ENCODE results near the gene OPN1MW2. TPM values are rescaled to one million over a fixed set of nuclear protein-coding genes. Genes with fewer than 3 reads are reported as not detected.
"Not testable (repeated sequence)": the region's sequence is repeated elsewhere in the genome, so short reads cannot be mapped to it uniquely, and the experiment has no call there.

OPN1MW2 gene
- total RNA-seq: not detected

DNA sequence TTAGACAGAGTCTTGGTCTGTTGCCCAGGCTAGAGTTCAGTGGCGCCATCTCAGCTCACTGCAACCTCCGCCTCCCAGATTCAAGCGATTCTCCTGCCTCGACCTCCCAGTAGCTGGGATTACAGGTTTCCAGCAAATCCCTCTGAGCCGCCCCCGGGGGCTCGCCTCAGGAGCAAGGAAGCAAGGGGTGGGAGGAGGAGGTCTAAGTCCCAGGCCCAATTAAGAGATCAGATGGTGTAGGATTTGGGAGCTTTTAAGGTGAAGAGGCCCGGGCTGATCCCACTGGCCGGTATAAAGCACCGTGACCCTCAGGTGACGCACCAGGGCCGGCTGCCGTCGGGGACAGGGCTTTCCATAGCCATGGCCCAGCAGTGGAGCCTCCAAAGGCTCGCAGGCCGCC lies at the start of gene OPN1MW2:
Gene OPN1MW2, plus strand, starts transcription at position 301 of the 400 bp plus-strand sequence. Its CDS starts 60 bp downstream, at position 361.
- H3K27me3 Mint-ChIP-seq (ENCODE audit: low read depth); H3K27ac Mint-ChIP-seq; H3K9me3 Mint-ChIP-seq (ENCODE audit: insufficient read depth); H3K4me1 Mint-ChIP-seq (ENCODE audit: low read depth); POLR2A ChIA-PET; H3K36me3 Mint-ChIP-seq (ENCODE audit: low read depth); CTCF ChIA-PET; DNase-seq; ATAC-seq; H3K4me3 Mint-ChIP-seq: not testable (repeated sequence)

DNA sequence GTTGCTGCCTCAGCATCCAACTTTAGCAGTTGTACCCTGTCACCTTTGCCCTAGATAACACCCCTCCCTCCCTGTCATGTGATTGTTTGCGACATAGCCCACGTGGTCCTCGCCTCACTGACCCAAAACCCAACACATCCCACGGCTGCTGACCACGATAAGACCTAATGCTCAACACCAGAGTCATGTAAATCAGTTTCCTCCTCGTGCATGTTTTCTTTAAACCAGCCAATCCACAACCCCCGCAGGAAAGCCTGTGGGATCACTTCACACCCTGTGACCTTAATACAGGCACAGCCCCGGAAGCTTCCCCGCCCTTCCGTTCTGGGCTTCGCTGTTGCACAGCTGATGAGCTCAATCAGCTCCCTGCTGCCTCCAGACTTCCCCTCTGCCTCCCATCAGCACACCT lies 47.0 kb upstream of the OPN1MW2 start:
- H3K27ac Mint-ChIP-seq; H3K36me3 Mint-ChIP-seq (ENCODE audit: low read depth); H3K9me3 Mint-ChIP-seq (ENCODE audit: insufficient read depth); CTCF ChIA-PET; H3K27me3 Mint-ChIP-seq (ENCODE audit: low read depth); DNase-seq; H3K4me3 Mint-ChIP-seq; H3K4me1 Mint-ChIP-seq (ENCODE audit: low read depth); POLR2A ChIA-PET: not testable (repeated sequence)
- ATAC-seq: peak; percentile 98

GRCh38 chrX:154174356-154174755 lies 45.2 kb upstream of the OPN1MW2 start:
- POLR2A ChIA-PET; CTCF ChIA-PET; DNase-seq; H3K27ac Mint-ChIP-seq; ATAC-seq; H3K4me1 Mint-ChIP-seq (ENCODE audit: low read depth); H3K36me3 Mint-ChIP-seq (ENCODE audit: low read depth); H3K9me3 Mint-ChIP-seq (ENCODE audit: insufficient read depth); H3K4me3 Mint-ChIP-seq; H3K27me3 Mint-ChIP-seq (ENCODE audit: low read depth): not testable (repeated sequence)

DNA sequence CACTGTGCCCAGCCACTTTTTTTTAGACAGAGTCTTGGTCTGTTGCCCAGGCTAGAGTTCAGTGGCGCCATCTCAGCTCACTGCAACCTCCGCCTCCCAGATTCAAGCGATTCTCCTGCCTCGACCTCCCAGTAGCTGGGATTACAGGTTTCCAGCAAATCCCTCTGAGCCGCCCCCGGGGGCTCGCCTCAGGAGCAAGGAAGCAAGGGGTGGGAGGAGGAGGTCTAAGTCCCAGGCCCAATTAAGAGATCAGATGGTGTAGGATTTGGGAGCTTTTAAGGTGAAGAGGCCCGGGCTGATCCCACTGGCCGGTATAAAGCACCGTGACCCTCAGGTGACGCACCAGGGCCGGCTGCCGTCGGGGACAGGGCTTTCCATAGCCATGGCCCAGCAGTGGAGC lies 37.3 kb upstream of the OPN1MW2 start, which contains the start of gene OPN1MW:
Gene OPN1MW, plus strand, starts transcription at position 301 of the 400 bp plus-strand sequence. Its CDS starts 82 bp downstream, at position 383.
- DNase-seq; H3K4me1 Mint-ChIP-seq (ENCODE audit: low read depth); CTCF ChIA-PET; H3K27me3 Mint-ChIP-seq (ENCODE audit: low read depth); H3K4me3 Mint-ChIP-seq; POLR2A ChIA-PET; H3K9me3 Mint-ChIP-seq (ENCODE audit: insufficient read depth); H3K36me3 Mint-ChIP-seq (ENCODE audit: low read depth); H3K27ac Mint-ChIP-seq; ATAC-seq: not testable (repeated sequence)

- H3K4me1 Mint-ChIP-seq (ENCODE audit: low read depth); H3K36me3 Mint-ChIP-seq (ENCODE audit: low read depth); H3K9me3 Mint-ChIP-seq (ENCODE audit: insufficient read depth): not testable (repeated sequence)
Observed at GRCh38 chrX:154183794-154184193, 35.8 kb upstream of the OPN1MW2 start.

DNA sequence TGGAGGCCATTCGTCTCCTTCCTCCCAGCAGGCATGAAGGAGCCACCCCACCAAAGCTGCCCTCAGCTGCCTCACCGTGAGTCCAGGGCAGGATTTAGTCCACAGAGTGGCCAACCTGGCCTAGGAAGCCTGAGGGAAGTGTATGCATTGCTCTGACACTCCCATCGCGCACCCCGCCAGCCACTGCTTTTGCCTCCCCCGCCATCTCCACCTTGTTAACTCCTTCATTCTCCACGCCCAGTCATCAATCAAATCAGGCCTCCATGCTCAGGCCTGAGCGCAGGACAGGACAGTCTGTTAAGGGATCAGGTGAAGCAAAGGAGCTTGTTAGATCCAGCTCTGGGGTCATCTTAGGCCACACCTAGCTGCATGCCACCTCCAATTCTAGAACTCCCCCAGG lies 26.7 kb upstream of the OPN1MW2 start:
- H3K27ac Mint-ChIP-seq; H3K36me3 Mint-ChIP-seq (ENCODE audit: low read depth); ATAC-seq; H3K27me3 Mint-ChIP-seq (ENCODE audit: low read depth); POLR2A ChIA-PET; H3K4me3 Mint-ChIP-seq; H3K9me3 Mint-ChIP-seq (ENCODE audit: insufficient read depth); H3K4me1 Mint-ChIP-seq (ENCODE audit: low read depth); DNase-seq; CTCF ChIA-PET: not testable (repeated sequence)

More at GRCh38 chrX:154183794-154184193, 35.8 kb upstream of the OPN1MW2 start:
- POLR2A ChIA-PET; CTCF ChIA-PET; ATAC-seq; DNase-seq; H3K4me3 Mint-ChIP-seq; H3K27me3 Mint-ChIP-seq (ENCODE audit: low read depth); H3K27ac Mint-ChIP-seq: not testable (repeated sequence)

DNA sequence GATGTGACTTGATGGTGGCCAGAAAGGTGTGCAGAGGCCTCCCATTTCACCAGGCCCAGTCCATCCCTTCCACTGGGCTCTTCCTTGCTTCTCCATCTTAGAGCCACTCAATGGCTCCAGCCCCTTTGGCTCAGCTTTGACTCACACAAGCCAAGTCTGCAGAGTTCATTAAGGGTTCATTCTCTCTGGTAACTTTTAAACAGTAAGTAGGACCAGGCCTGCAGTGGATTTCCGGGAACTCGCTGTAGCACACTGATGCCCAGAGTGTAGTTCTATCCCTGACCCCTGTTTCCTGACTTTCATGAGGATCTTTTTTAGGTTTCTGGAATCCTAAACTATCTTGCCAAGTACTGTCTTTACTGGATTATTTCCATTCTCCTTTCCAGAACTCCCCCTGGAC lies 25.2 kb upstream of the OPN1MW2 start:
- H3K27me3 Mint-ChIP-seq (ENCODE audit: low read depth); ATAC-seq; H3K9me3 Mint-ChIP-seq (ENCODE audit: insufficient read depth); POLR2A ChIA-PET; H3K4me3 Mint-ChIP-seq; H3K36me3 Mint-ChIP-seq (ENCODE audit: low read depth); H3K4me1 Mint-ChIP-seq (ENCODE audit: low read depth); H3K27ac Mint-ChIP-seq; CTCF ChIA-PET; DNase-seq: not testable (repeated sequence)

GRCh38 chrX:154196466-154196865 lies 23.1 kb upstream of the OPN1MW2 start:
- DNase-seq; ATAC-seq; H3K36me3 Mint-ChIP-seq (ENCODE audit: low read depth); POLR2A ChIA-PET; H3K4me1 Mint-ChIP-seq (ENCODE audit: low read depth); CTCF ChIA-PET; H3K27ac Mint-ChIP-seq; H3K4me3 Mint-ChIP-seq; H3K27me3 Mint-ChIP-seq (ENCODE audit: low read depth); H3K9me3 Mint-ChIP-seq (ENCODE audit: insufficient read depth): not testable (repeated sequence)

DNA sequence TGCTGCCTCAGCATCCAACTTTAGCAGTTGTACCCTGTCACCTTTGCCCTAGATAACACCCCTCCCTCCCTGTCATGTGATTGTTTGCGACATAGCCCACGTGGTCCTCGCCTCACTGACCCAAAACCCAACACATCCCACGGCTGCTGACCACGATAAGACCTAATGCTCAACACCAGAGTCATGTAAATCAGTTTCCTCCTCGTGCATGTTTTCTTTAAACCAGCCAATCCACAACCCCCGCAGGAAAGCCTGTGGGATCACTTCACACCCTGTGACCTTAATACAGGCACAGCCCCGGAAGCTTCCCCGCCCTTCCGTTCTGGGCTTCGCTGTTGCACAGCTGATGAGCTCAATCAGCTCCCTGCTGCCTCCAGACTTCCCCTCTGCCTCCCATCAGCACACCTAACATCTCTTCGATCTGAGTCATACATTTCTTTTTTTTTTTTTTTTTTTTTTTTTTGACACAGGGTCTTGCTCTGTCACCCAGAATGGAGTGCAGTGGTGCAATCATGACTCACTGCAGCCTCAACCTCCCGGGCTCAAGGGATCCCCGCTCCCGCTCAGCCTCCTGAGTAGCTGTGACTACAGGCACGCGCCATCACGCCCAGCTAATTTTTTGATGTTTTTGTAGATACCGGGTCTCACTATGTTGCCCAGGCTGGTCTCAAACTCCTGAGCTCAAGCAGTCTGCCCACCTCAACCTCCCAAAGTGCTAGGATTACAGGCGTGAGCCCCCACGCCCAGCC lies 9.7 kb upstream of the OPN1MW2 start:
- H3K27me3 Mint-ChIP-seq (ENCODE audit: low read depth); H3K9me3 Mint-ChIP-seq (ENCODE audit: insufficient read depth); H3K27ac Mint-ChIP-seq; CTCF ChIA-PET; H3K4me1 Mint-ChIP-seq (ENCODE audit: low read depth); DNase-seq; POLR2A ChIA-PET; H3K36me3 Mint-ChIP-seq (ENCODE audit: low read depth); H3K4me3 Mint-ChIP-seq: not testable (repeated sequence)
- ATAC-seq: peak; percentile 99

GRCh38 chrX:154211057-154211456 lies 8.5 kb upstream of the OPN1MW2 start:
- H3K27ac Mint-ChIP-seq; POLR2A ChIA-PET; H3K36me3 Mint-ChIP-seq (ENCODE audit: low read depth); ATAC-seq; CTCF ChIA-PET; H3K4me1 Mint-ChIP-seq (ENCODE audit: low read depth); H3K9me3 Mint-ChIP-seq (ENCODE audit: insufficient read depth); H3K4me3 Mint-ChIP-seq; H3K27me3 Mint-ChIP-seq (ENCODE audit: low read depth): not testable (repeated sequence)
- DNase-seq: peak; percentile 18

- H3K4me1 Mint-ChIP-seq (ENCODE audit: low read depth); CTCF ChIA-PET; H3K27ac Mint-ChIP-seq; POLR2A ChIA-PET; ATAC-seq; H3K4me3 Mint-ChIP-seq; DNase-seq; H3K9me3 Mint-ChIP-seq (ENCODE audit: insufficient read depth); H3K36me3 Mint-ChIP-seq (ENCODE audit: low read depth); H3K27me3 Mint-ChIP-seq (ENCODE audit: low read depth): not testable (repeated sequence)
Observed at GRCh38 chrX:154211499-154211898, 8.1 kb upstream of the OPN1MW2 start.

GRCh38 chrX:154225292-154225691 lies 5.7 kb downstream of the OPN1MW2 start:
- H3K4me1 Mint-ChIP-seq (ENCODE audit: low read depth); DNase-seq; H3K9me3 Mint-ChIP-seq (ENCODE audit: insufficient read depth); H3K27me3 Mint-ChIP-seq (ENCODE audit: low read depth); H3K36me3 Mint-ChIP-seq (ENCODE audit: low read depth); H3K4me3 Mint-ChIP-seq; H3K27ac Mint-ChIP-seq; ATAC-seq; POLR2A ChIA-PET; CTCF ChIA-PET: not testable (repeated sequence)

DNA sequence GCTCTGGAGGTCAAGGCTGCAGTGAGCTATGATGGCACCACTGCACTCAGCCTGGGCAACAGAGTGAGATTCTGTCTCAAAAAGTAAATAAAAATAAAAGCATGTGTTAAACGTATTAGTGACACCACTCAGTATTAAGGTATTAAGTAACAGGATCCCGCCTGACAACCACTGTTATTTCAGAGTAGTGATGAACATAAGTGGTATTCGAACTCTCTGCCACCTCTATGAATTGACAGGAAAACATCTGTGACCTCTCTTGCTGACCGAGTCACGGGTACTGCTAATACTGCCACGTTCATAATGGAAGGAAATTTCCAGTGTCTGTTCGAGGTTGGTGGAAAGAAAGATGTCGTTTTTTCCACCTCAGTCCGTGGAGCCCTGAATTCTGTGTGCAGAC lies 7.2 kb downstream of the OPN1MW2 start:
- ATAC-seq; H3K4me3 Mint-ChIP-seq; H3K9me3 Mint-ChIP-seq (ENCODE audit: insufficient read depth); H3K4me1 Mint-ChIP-seq (ENCODE audit: low read depth); CTCF ChIA-PET; DNase-seq; H3K27ac Mint-ChIP-seq; H3K27me3 Mint-ChIP-seq (ENCODE audit: low read depth); H3K36me3 Mint-ChIP-seq (ENCODE audit: low read depth); POLR2A ChIA-PET: not testable (repeated sequence)

Data from activated CD8-positive, alpha-beta T cell treated with anti-CD3 and anti-CD28 coated beads, Interleukin-2, amount 10 ng/mL, durations not matched to agents 7 days and 5 days (primary cell).